ENCODE measurements around the gene UXS1. TPM values are rescaled to one million over a fixed set of nuclear protein-coding genes. Genes with fewer than 3 reads are reported as not detected.

Gene UXS1
- total RNA-seq, 4 donors from 2014 or later = 31.0 to 42.4 (median 36.8) TPM

DNA sequence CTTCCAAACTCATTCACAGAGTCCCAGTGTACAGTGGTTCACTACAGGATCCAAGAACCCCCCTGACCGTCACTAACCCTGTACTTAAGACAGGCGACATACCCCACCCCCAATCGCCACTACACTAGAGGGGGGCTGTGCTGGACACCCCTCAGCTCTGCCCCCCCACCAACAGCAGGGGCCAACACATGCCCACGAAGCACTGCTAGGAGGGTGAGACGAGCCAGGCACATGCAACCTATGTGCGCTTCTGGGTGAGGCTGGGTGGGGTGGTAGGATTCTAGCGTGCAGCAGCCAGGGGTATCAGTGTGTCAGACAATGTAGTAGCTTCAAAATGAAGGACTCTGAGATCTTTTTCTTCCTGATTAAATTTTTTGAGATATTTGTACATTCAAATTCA is 67.8 kb downstream of the UXS1 start:
- intact Hi-C loops (cut with DNase I) = no loop called here
- no peak overlapping the region for H3K4me3 ChIP-seq
- H3K4me1 ChIP-seq = peaks cover 0 to 29% (median 12%) of the 10 kb centered on the region in 4 donors
- no peak for DNase-seq (ENCODE audit: extremely low spot score)
- 97% methylated on average over 7 of the region's 7 CpGs for WGBS
- TF ChIP-seq EP300 (IDR thresholded peaks at IDR 0.05) = no peak
- H3K27me3 ChIP-seq = no peaks in the 10 kb centered on the region
- no peaks in the 10 kb centered on the region for H3K9me3 ChIP-seq
- no peak overlapping the region for H3K27ac ChIP-seq (replicated peaks in 1 of 4)
- H3K36me3 ChIP-seq = peaks cover 0 to 59% (median 18%) of the 10 kb centered on the region in 4 donors

DNA sequence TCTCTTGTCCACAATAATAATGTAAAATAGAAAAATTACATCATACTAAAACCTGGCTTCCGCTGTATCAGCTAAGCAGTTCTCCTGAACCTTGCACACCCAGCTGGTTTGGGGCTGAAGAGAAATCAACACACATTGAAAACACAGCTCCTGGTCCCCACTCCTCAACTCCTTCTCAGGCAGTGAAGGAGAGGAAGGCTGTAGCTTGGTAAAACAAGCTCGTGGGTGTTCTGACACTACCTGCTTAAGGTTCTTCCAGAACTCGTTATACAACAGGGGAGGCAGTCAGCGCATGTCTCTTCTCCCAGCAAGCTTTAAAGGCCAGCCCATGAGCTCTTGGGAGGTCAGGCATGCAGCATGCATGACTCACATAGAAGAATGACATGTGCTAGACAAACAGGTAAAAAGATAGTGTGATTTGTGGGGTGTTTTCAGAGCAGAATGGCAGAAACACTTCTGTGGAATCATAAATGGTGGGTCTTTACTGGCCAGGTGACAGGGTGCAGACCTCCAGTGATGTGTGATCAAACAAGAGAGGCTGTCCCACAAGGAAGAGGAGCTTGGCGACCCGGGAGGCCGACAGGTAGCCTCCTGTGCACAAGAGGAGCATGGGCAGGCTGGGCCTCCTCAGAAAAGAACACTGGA is 69.1 kb downstream of the UXS1 start:
- no peak for TF ChIP-seq POLR2AphosphoS5 (IDR thresholded peaks at IDR 0.05)
- TF ChIP-seq, protein P1, sequence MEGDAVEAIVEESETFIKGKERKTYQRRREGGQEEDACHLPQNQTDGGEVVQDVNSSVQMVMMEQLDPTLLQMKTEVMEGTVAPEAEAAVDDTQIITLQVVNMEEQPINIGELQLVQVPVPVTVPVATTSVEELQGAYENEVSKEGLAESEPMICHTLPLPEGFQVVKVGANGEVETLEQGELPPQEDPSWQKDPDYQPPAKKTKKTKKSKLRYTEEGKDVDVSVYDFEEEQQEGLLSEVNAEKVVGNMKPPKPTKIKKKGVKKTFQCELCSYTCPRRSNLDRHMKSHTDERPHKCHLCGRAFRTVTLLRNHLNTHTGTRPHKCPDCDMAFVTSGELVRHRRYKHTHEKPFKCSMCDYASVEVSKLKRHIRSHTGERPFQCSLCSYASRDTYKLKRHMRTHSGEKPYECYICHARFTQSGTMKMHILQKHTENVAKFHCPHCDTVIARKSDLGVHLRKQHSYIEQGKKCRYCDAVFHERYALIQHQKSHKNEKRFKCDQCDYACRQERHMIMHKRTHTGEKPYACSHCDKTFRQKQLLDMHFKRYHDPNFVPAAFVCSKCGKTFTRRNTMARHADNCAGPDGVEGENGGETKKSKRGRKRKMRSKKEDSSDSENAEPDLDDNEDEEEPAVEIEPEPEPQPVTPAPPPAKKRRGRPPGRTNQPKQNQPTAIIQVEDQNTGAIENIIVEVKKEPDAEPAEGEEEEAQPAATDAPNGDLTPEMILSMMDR (IDR thresholded peaks at IDR 0.05) = no peak
- no peak for TF ChIP-seq EP300 (IDR thresholded peaks at IDR 0.05)
- TF ChIP-seq POLR2A (IDR thresholded peaks at IDR 0.05; ENCODE audit: low read depth) = no peak
- Histone ChIP-seq H3K4me3 (no peak overlapping the region), H3K36me3 (peaks cover 0 to 71% (median 28%) of the 10 kb centered on the region in 4 donors), H3K27ac (replicated peaks in 1 of 4) (no peak overlapping the region), H3K4me1 (peaks cover 0 to 22% (median 7%) of the 10 kb centered on the region in 4 donors), H3K27me3 (no peaks in the 10 kb centered on the region), H3K9me3 (no peaks in the 10 kb centered on the region)
- 90% methylated on average over 7 of the region's 7 CpGs for WGBS
- intact Hi-C loops (cut with DNase I) = no loop called here
- no peak for DNase-seq (ENCODE audit: extremely low spot score)

DNA sequence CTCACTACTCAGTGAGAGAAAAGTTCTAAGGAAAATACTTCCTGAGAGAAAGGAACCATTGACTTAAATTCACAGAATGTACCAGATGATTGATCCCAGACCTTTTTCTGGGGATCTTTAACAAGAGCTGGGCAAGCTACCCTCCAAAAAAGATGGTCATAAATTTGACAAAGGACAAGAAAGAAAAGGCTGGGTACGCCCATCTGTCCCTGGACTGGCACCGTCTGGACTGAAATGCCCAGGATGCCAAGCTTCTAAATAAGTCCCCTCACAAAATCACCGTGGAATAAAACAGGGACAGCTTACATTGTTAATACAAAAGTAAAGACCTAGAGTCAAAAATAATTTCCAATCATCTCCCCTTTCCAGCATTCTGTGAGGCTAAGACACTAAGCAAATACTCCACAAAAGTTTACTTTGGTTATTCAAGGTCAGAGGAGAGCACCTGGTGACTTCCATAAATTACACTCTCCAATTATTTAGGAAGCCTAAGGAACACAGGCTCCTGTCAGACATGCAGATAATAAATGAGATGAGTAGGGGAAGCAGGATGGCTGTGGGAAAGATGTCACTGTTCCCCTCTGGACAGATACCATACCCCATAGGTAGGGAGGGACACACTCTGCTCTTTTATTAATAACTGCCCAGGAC is 69.9 kb downstream of the UXS1 start:
- H3K4me3 ChIP-seq = no peak overlapping the region
- H3K9me3 ChIP-seq = no peaks in the 10 kb centered on the region
- H3K27me3 ChIP-seq = no peaks in the 10 kb centered on the region
- peaks cover 0 to 22% (median 7%) of the 10 kb centered on the region in 4 donors for H3K4me1 ChIP-seq
- H3K27ac ChIP-seq (replicated peaks in 1 of 4) = no peak overlapping the region
- TF ChIP-seq POLR2AphosphoS5 (IDR thresholded peaks at IDR 0.05) (no peak), POLR2A (IDR thresholded peaks at IDR 0.05; ENCODE audit: low read depth) (no peak), EP300 (IDR thresholded peaks at IDR 0.05) (no peak)
- TF ChIP-seq, protein P1 (IDR thresholded peaks at IDR 0.05) = no peak
- peaks cover 0 to 78% (median 28%) of the 10 kb centered on the region in 4 donors for H3K36me3 ChIP-seq
- 70% methylated on average over 3 of the region's 3 CpGs for WGBS
- no peak for DNase-seq (ENCODE audit: extremely low spot score)
- intact Hi-C loops (cut with DNase I) = no loop called here

DNA sequence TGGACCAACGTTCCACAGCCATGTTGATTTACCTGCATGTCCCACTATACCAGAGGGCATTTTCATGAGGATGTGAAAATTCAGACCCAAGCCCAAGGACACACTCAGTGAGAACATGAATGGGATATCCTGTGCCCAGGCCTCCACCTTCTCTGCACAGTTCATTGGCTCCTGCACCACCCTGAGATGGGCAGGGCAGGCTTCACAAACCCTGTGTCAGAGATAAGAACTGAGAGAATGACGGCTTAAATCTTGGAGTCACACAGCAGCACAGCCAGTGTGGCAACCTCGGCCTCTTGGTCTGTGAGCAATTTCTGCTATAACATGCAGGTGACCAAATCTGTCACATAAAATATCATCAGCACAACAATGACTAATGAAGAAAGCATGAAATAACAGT is 71.9 kb downstream of the UXS1 start:
- intact Hi-C loops (cut with DNase I) = no loop called here
- no peak for DNase-seq (ENCODE audit: extremely low spot score)
- Histone ChIP-seq H3K4me1 (peaks cover 0 to 15% (median 7%) of the 10 kb centered on the region in 4 donors), H3K9me3 (no peaks in the 10 kb centered on the region), H3K27me3 (no peaks in the 10 kb centered on the region), H3K27ac (replicated peaks in 1 of 4) (no peak overlapping the region), H3K4me3 (no peak overlapping the region), H3K36me3 (peaks cover 0 to 74% (median 29%) of the 10 kb centered on the region in 4 donors)
- no peak for TF ChIP-seq POLR2AphosphoS5 (IDR thresholded peaks at IDR 0.05)
- 80% methylated on average over 3 of the region's 3 CpGs for WGBS

DNA sequence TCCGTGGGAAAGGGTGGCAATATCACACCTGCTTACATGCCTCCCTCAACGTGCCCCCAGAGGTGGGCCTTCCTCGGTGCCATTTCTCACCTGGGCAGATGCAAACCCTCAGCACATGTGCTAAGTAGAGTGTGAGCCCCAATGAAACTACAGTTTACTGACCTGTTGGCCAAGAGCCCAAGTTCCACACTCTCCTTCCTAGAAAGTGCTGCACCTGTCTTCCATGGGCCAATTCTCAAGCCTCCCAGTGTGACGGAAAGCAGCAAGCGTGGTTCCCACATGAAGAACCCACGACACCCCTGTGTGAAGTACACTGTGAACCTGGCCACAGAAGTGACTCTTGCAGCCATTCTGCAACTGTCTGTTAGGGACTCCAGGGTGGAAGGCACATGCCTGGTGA is 73.7 kb downstream of the UXS1 start:
- H3K4me3 ChIP-seq = no peak overlapping the region
- 95% methylated on average over 6 of the region's 6 CpGs for WGBS
- no peaks in the 10 kb centered on the region for H3K27me3 ChIP-seq
- H3K4me1 ChIP-seq = peaks cover 6 to 9% (median 7%) of the 10 kb centered on the region in 4 donors
- no peak for DNase-seq (ENCODE audit: extremely low spot score)
- H3K9me3 ChIP-seq = no peaks in the 10 kb centered on the region
- H3K27ac ChIP-seq (replicated peaks in 1 of 4) = no peak overlapping the region
- intact Hi-C loops (cut with DNase I) = no loop called here
- TF ChIP-seq EP300 (IDR thresholded peaks at IDR 0.05) = no peak
- TF ChIP-seq POLR2A (IDR thresholded peaks at IDR 0.05; ENCODE audit: low read depth) = no peak
- no peak for TF ChIP-seq POLR2AphosphoS5 (IDR thresholded peaks at IDR 0.05)
- TF ChIP-seq, protein P1 (IDR thresholded peaks at IDR 0.05) = no peak
- peaks cover 0 to 76% (median 29%) of the 10 kb centered on the region in 4 donors for H3K36me3 ChIP-seq
